GM19025 (cell line): ENCODE data around the gene TTC28.

Source experiments
- ATAC-seq: cut with Tn5 transposase; IDR thresholded peaks from one replicate; pipeline ENCODE4 v1.9.1; 2021; ENCODE audit warnings: mild to moderate bottlenecking, low read depth, moderate library complexity; ENCODE audit not compliant: unreplicated experiment

TTC28 gene

DNA sequence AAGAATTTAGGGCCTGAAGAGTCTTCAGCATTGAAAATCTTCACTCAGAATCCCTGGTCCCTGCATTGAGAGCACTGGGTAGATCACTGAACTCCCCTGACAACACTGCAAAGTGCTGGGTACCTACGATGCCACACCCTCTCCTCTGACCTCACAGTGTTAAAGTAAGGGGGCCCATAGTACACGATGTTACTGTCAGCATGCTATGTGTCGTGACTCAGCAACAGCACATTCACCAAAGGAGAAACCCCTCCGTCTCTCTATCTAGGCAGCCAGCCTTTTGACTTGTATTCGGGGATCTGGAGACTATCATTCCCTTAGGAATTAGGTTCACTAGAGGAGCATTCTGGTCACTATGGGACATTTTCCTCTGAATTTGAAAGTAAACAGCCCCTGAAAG is 693.2 kb downstream of the TTC28 start:
- no peak for ATAC-seq

DNA sequence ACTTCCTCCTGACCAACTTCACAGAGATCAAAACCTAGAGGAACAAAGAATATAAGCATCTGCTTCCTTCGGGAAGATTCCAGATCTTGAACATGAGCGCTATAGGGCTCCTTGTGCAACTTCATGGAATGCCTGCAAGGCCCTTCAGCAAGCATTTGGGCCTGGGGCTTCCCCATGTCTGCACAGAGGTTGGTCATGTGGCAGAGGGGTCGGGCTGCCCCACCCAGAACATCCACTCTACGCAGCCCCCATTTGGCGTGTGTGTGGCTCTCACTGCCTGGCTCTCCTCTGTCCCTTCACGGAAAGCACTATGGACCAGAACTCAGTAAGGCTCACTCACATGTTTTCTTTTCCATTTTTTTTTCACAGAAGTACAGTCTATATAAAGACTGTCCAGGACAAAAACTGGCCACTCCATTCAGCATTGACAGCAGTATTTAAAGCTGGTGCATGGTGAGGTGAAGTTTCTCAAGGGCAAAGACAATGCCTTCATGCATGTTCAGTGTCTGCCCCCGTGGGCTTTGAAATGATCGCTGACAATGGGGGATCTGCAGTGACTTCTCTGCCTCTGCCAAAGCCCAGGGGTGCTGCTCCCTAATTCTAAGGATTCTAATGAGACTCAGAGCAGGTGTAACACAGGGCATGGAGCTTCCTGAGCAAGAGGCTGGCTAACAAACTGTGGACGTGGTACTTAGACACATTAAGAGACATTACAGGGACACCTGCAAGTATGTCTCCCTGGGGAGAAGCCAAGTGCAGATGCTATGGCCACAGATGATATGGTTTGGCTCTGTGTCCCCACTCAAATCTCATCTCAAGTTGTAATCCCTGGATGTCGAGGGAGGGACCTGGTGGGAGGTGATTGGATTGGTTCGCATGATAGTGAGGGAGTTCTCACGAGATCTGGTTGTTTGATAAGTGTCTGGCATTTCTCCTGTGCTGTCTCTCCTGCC is 694.0 kb downstream of the TTC28 start:
- ATAC-seq: no peak

DNA sequence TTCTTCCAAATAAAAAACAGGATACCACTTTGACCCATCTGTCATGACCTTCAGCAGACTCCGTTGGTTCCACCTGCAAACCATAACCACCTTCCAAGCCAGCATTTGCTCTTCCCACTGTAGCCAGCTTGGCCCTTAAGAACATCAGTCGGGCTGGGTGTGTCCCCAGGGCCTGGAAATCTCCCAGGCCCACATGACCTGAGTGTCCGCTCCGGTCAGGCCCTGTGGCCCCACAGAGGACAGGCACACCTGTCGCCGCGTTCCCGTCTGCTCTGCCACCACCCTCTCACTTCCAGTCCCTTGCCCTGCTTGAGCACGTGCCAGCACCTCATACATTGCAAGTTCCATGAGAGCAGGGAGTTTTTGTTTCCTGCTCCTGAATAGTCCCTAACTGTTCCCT is 694.9 kb downstream of the TTC28 start:
- ATAC-seq: no peak

DNA sequence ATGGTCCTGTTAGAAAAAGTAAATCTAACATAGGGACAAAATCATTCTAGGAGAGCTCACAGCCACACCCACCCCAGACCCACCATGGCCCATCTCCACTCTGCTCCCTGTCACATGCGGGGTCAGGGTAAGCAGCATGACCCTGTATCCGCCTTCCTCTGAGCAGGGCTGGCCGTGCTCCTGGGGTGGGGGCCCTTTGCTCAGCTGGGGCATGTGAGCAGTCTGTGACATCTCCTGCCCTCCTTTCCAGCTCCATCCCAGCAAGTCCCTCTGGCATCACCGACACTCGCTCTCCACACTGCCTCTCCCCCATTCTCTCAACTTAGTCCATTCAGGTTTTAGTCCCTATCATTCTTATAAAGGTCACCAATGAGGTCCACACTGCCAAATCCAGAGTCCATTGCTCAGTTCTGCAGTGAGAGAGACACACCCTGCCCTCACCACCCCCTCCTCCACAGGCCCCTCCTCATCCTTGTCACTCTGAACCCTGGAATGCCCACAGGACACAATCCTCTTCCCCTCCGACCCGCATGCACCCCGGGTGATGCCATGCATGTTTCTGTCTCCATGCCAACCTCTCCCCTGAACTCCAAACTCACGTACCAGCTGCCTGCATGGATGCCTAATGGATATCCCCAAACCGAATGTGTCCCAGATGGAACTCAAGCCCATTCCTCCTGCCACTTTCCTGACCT is 695.5 kb downstream of the TTC28 start:
- no peak for ATAC-seq

DNA sequence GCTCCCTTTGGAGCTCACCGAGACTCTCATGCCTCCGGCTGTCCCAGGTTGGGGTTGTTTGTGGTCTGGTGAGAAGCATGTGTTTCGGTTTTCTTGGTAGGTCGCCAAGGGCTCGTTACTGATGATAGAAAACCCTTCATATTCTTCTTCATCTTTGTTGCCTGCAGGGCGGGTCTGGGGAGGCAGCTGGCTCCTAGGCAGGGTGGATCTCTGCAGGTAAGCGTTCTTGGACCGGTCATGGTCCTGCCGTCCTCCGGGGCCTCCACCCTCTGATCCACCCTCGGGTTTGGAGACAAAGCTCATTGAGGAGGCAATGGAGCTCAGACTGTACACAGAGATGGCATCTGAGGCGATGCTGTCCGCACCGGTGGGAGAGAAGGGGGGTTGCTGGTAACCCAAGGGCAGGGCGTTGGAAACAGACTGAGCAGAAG is 696.3 kb downstream of the TTC28 start:
- no peak for ATAC-seq

DNA sequence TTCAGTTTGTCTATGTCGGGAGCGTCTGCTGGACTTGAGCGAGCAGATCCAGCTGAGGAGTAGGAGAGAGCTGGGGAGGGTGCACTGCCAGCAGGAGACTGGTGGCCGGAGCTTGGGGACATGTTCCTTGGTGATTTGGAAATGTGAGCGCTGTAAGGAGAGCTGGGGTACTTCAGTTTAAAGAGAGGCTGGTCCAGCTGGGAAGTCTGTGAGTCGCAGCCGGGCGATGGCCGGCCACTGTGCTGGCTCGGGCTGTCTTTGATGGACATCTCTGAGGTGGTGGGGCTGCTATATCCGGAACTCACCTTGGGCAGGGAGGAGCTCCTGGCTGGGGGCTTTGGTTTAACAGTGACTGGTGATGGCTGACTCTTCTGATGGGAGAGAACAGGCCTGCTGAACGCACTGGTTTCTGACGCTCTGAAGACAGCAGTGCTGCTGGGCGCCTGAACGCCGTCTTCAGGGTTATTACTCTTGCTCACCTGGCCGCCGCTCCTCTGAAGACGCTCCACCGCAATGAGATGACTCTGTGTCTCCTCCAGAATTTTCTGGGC is 696.9 kb downstream of the TTC28 start:
- no peak for ATAC-seq

DNA sequence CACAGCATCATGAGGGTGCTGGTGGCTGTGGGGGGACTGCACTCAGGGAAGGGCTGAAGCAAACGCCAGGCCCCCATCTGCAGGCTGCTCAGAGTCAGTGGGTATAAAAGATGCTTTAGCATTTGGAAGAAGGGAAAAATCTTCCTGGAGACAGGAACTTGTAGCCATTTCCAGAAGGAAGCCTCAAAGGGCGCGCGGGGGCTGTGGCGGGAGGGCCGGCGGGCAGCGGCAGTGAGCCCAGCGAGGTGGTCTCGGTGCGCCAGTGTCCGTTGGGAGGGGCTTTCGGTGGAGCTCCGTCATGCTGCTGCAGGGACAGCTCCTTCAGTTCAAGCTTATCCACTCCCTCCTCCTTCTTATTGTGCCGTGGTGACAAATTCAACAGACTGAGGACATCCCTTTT is 697.5 kb downstream of the TTC28 start:
- no peak for ATAC-seq

DNA sequence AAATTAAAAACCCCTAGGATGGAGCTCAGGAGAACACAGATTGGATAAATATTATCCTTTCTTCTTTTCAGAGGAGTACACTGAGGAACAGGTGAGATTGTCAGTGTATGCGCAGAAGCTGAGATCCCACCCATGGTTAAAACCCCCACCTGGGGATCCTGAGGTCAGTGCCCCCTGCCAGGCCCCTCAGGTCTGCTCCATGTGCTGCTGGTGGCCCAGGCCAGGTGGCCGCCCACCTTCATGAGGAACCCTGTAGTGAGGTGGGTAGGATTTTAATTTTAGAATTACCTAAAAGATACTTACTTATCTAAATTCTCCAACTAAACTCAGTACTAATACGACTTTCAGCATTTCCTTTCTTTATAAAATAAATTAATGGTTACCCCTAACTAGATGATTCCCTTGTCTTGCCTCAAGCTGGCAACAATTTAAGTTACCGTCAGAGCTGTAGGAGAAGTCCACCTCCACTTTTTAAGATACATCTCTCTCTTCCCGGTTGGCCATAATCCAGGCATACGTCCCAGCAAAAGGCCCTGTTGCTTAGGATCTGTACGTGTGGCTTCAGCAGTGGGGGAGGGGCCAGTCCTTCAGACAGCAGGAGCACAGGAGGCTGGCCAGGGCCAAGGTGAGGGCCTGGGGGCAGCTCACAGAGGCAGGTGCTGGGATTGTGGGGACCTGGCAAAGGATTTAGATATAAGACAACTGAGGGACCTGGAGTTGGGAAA is 699.1 kb downstream of the TTC28 start:
- no peak for ATAC-seq

DNA sequence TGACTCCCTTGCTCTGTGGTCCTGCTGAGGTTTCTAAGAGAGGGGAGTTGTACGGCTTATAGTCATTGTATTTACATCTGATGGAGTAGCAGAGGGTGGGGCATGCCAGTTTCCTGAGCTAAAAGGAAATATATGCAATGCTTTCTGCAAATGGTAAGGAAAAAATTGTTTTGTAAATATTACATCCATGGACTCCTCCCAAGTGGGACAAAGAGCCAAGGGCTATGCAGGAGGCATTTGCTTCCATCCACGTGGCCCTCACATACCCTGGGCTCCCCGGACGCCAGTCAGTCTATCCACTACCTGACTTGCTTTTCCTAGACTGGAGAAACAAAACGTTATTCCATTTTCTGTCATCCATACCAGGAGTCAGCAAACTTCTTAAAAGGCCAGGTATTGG is 700.8 kb downstream of the TTC28 start:
- no peak for ATAC-seq

DNA sequence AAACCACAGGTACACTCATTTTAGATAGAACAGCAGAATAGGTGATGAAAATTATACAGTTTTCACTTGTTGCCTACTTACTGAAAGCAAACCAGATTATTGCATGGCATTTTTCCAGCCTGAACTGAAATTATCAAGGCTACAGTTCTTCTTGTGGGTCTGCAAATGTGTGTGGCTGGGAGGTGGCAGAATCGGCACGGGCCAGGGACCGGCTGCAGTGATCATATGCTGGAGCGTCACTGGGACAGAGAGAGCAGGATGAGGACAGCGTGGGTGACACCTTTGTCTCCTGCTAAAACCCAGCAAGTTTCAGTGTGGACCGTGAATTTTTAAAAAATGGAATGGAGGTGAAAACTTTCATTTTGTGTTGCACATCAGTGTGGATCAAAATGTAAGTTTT is 701.3 kb downstream of the TTC28 start:
- no peak for ATAC-seq

DNA sequence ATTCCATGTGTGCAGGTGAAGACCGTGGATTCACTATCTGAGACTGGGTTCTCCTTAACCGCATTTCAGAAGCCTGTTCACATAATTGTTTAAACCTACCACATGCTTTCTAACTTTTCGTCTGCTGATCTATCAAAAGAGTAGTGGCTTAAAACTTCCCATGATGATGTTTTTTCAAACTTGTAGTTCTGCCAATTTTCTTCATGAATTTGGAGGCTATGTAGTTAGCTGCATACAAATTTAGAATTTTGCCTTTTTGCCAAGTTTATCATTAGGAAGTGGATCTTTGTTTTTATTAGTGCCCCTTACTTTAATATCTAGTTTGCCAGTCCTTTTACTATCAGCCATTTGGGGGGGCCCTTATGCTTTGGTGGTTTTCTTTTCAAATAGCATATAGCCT is 703.1 kb downstream of the TTC28 start:
- ATAC-seq: no peak

DNA sequence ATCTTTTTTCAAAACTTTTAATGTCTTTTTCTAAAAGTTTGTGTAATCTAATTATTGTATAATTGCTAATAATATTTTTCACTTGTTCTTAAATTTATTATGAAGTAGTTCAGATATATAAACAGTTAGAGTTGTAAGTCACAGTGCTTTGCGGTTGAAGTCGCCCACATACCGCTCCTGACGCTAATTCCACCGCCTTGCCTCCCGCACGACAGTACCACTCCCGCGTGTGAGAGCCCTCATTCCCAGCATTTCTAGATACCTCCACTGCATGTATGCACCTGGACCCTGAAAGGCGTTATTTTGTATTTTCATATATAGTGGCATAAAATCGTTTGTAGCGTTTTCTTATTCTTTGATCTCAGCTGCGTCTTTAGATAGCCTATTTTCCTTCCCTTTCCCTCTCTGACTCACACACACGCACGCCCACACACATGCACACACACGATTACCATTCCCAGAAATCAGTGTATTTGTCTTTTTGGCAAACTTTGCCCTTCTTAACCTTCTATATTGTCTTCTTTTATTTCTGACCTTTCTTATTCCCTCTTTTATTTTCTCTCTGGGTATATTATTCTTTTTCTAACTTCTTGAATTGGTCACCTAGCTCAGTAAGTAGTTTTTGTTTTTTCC is 704.1 kb downstream of the TTC28 start:
- ATAC-seq: no peak

DNA sequence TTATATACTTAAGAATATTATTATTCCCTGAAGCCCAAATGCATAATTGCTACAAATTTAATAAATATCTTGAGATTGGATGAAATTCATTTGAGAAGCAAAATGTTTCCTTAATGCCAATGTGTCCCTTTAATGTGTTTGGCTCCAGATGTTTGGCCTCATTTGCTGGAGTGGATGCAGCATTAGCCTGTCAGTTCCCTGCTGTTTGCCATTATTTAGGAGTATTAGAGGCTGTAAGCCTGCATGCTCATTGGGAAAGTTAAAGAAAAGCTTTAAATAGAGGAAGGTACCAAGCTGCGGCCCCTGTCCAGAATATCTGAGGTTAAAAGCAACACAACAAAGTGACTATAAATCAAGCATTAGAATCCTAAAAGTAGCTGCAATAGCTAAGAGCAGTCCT is 705.8 kb downstream of the TTC28 start:
- ATAC-seq: no peak

DNA sequence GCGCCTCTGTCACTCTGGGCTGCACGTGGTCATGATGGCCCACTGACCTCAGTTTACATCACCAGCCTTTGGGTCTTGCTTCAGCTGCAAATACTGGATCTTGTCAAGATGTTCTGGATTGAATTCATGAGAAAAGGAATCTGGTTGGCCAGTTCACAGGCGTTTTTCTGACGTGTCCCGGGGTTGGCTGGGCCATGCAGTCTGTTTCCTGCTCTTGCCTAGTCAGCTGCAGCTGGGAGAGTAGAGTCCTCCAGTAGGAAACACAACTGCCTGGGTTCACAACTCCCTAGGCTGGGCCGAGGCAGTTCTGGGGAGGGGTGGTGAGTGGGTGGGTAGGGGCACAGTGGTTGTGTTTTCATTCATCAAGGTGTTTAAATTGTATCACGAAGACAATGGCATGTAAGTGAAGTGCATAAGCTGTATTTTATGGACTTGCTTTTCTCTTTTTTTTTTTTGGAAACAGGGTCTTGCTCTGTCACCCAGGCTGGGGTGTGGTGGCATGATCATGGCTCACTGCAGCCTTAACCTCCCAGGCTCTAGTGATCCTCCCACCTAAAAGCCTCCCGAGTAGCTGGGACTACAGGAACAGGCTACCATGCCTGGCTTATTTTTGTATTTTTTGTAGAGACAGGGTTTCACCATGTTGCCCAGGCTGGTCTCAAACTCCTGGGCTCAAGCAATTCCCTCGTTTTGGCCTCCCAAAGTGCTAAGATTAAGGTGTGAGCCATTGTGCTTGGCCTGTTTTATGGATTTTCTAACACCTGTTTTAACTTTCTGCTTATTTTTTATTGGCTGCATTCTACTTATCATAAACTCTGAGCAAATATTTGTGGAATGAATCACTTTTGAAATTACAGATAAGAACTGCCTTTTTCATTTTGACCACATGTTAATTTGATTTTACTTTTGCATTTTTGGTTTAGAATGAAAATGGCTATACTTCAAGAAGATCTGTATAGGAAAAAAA is 706.6 kb downstream of the TTC28 start:
- ATAC-seq: no peak

DNA sequence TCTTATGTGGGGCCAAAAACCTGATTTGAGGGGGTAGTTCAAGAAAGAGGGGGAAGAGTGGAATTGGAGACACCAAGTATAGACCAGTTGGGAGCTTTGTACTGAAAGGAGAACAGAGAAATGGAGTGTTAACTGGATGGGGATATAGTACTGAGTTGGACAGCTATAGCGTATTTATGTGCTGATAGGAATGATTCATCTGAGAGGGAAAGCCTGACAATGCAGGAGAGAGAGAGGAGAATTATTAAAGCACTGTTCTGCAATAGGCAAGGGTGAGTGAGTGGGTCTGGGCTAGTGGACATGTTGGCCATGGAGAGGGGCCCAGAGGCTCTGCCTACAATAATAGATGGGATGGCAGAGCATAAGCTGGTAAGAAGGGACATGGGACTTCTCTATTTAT is 707.7 kb downstream of the TTC28 start:
- no peak for ATAC-seq

DNA sequence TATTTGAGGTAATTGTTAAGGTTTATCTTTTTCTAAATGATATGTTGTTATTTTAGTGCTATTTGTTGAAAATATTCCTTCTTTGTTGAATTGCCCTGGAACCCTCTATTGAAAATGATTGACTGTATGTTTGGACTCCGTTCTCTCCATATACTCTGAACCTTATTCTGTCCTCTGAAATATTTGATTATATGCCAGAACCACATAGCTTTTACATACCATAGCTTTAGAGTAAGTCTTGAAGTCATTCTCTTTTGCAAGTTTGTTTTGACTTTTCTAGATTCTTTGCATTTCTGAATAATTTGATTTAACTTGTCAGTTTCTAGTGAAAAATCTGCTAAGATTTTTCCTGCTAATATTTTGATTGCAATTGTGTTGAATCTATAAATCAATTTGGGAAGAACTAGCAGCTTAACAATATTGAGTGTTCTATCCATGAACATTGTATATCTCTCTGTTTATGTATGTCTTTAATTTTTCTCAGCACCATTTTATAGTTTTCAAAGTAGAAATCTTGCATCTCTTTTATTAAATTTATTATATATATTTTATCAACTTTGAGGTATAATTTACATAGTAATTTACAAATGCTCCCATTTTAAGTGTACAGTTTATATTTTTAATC is 708.9 kb downstream of the TTC28 start:
- ATAC-seq: no peak

DNA sequence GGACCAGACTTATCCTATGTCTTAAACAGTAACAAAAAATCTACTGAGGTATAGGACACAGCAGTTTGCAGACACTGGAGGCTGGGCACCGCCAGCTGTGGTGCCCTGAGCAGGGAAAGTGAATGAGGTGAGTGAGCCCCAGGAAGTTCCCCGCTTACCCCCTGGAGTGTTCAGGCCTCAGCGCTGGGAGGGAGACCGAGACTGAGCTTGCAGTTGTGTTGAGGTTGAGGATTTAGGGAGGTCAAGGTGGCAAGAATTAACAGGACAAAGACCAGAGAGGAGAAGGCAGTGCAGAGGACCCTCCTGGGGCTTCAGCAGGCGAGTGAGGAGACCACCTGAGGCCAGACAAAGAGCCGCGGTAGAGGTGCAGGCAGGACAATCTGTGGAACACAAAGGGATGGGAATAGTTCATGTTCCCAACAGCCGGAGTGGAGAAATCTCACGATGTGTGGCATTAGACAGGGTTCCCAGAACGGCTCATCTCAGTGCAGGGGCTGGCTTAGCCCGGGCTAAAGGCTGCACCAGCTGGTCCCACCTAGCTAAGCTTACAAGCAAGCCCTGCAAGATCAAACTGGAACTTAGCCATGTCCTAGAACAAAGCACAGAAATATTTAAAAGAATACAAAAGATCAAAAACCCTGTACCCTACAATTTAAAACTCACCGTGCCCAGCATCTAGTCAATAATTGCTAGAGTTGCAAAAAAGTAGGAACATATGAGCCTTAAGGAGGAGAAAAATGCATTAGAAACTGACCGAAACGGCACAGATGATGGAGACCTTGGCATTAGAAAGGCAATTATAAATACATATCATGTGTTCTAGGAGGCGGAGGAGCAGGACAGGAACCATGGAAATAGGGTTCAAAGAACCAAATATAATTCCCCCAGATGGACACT is 713.2 kb downstream of the TTC28 start:
- no peak for ATAC-seq
